GM19238 (cell line): ENCODE results near the gene MRPS18A.
"Not testable (repeated sequence)": the region's sequence is repeated elsewhere in the genome, so short reads cannot be mapped to it uniquely, and the experiment has no call there.

Source experiments
- DNase-seq: peaks from one replicate; pipeline ENCODE4 v3.0.0; 2011; ENCODE audit warnings: low spot score; ENCODE audit not compliant: insufficient read length

The MRPS18A gene

GRCh38 chr6:43671011-43671800 lies 16.4 kb downstream of the MRPS18A start:
- DNase-seq = no peak

GRCh38 chr6:43670623-43670986 lies 17.0 kb downstream of the MRPS18A start:
- DNase-seq = no peak

GRCh38 chr6:43669922-43670622 lies 17.5 kb downstream of the MRPS18A start:
- no peak for DNase-seq

GRCh38 chr6:43669050-43669921 lies 18.3 kb downstream of the MRPS18A start:
- DNase-seq = no peak

- DNase-seq = peak; percentile 47
Observed at GRCh38 chr6:43668151-43669028, 19.2 kb downstream of the MRPS18A start.

- peak; percentile 70 for DNase-seq
Observed at GRCh38 chr6:43667245-43668150, 20.1 kb downstream of the MRPS18A start.

GRCh38 chr6:43666196-43666920 lies 21.2 kb downstream of the MRPS18A start:
- DNase-seq = no peak

GRCh38 chr6:43665376-43665775 lies 22.2 kb downstream of the MRPS18A start:
- DNase-seq = no peak

GRCh38 chr6:43662948-43663347 lies 24.6 kb downstream of the MRPS18A start:
- DNase-seq = not testable (repeated sequence)

- DNase-seq = no peak
Observed at GRCh38 chr6:43658161-43658560, 29.4 kb downstream of the MRPS18A start.

- no peak for DNase-seq
Observed at GRCh38 chr6:43657221-43657802, 30.3 kb downstream of the MRPS18A start.

- not testable (repeated sequence) for DNase-seq
Observed at GRCh38 chr6:43652822-43653221, 34.8 kb downstream of the MRPS18A start.

- DNase-seq = no peak
Observed at GRCh38 chr6:43648248-43648647, 39.3 kb downstream of the MRPS18A start.

- no peak for DNase-seq
Observed at GRCh38 chr6:43647613-43648012, 40.0 kb downstream of the MRPS18A start.

GRCh38 chr6:43645613-43645964 lies 42.0 kb downstream of the MRPS18A start:
- DNase-seq = no peak

- peak; percentile 75 for DNase-seq
Observed at GRCh38 chr6:43644940-43645612, 42.5 kb downstream of the MRPS18A start, which contains the start of gene RSPH9. TSS of gene RSPH9 (plus strand) at chr6:43645036. CDS start at chr6:43645099, 63 bp downstream.

- DNase-seq = no peak
Observed at GRCh38 chr6:43639984-43640800, 47.4 kb downstream of the MRPS18A start.
